Measurements from ENCODE around the gene DSCAM.

DSCAM gene

DNA sequence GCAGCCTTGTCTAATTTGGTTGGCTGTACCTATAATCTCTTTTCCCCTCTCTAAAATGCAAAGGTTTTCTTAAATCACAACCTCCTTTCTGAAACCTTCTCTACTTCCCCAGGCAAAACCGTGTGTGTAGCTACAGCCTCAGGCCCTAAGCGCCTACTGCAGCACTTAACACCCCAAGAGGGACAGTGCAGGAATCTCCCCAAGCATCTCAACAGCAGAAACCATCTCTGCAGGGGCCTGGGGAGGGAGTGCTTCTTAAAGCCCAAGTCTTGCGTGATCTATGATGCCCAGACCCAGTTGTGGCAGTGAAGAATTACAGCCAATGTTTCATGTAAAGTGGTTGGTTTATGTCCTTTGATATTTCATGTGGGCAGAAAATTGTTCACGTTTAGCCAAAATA is 159.3 kb downstream of the DSCAM start:
- no peak overlapping the region for H3K4me3 ChIP-seq (replicated peaks; ENCODE audit: low read depth, low read length)
- DNase-seq (ENCODE audit: low read depth) = no peak
- TF ChIP-seq, protein P1, sequence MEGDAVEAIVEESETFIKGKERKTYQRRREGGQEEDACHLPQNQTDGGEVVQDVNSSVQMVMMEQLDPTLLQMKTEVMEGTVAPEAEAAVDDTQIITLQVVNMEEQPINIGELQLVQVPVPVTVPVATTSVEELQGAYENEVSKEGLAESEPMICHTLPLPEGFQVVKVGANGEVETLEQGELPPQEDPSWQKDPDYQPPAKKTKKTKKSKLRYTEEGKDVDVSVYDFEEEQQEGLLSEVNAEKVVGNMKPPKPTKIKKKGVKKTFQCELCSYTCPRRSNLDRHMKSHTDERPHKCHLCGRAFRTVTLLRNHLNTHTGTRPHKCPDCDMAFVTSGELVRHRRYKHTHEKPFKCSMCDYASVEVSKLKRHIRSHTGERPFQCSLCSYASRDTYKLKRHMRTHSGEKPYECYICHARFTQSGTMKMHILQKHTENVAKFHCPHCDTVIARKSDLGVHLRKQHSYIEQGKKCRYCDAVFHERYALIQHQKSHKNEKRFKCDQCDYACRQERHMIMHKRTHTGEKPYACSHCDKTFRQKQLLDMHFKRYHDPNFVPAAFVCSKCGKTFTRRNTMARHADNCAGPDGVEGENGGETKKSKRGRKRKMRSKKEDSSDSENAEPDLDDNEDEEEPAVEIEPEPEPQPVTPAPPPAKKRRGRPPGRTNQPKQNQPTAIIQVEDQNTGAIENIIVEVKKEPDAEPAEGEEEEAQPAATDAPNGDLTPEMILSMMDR (IDR thresholded peaks at IDR 0.05; ENCODE audit: low read length, missing control alignments) = no peak

- TF ChIP-seq, protein P1 (IDR thresholded peaks at IDR 0.05; ENCODE audit: low read length, missing control alignments) = no peak
- no peak for DNase-seq (ENCODE audit: low read depth)
- no peak overlapping the region for H3K4me3 ChIP-seq (replicated peaks; ENCODE audit: low read depth, low read length)
Measured at GRCh38 chr21:40686526-40686925, 160.4 kb downstream of the DSCAM start.

- H3K4me3 ChIP-seq (replicated peaks; ENCODE audit: low read depth, low read length) = no peak overlapping the region
- TF ChIP-seq, protein P1 (IDR thresholded peaks at IDR 0.05; ENCODE audit: low read length, missing control alignments) = no peak
- DNase-seq (ENCODE audit: low read depth) = no peak
Measured at GRCh38 chr21:40685141-40685540, 161.8 kb downstream of the DSCAM start.

DNA sequence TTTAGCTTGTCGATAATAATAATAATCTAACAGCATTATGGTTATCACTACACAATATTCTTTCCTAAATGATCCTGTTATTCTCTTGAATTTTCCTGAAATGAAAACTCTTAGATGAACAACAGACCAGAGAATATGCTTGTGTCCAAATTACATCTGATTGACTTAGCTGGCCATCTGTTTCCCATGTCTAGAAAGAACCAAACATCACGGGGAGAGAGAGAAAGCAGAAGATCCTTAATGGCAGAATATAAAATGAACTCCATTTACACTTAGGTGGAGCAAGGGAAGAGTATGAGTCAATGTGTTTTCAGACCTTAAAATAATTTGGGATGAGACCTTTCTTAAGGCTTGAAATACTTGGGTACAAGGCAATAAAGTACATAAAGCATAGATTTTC is 162.2 kb downstream of the DSCAM start:
- H3K4me3 ChIP-seq (replicated peaks; ENCODE audit: low read depth, low read length) = no peak overlapping the region
- TF ChIP-seq, protein P1 (IDR thresholded peaks at IDR 0.05; ENCODE audit: low read length, missing control alignments) = no peak
- DNase-seq (ENCODE audit: low read depth) = no peak

GRCh38 chr21:40683349-40683748 is 163.6 kb downstream of the DSCAM start:
- no peak for DNase-seq (ENCODE audit: low read depth)
- TF ChIP-seq, protein P1 (IDR thresholded peaks at IDR 0.05; ENCODE audit: low read length, missing control alignments) = no peak
- H3K4me3 ChIP-seq (replicated peaks; ENCODE audit: low read depth, low read length) = no peak overlapping the region

GRCh38 chr21:40681164-40681859 is 165.6 kb downstream of the DSCAM start:
- H3K4me3 ChIP-seq (replicated peaks; ENCODE audit: low read depth, low read length) = no peak overlapping the region
- no peak for DNase-seq (ENCODE audit: low read depth)
- TF ChIP-seq, protein P1 (IDR thresholded peaks at IDR 0.05; ENCODE audit: low read length, missing control alignments) = no peak

DNA sequence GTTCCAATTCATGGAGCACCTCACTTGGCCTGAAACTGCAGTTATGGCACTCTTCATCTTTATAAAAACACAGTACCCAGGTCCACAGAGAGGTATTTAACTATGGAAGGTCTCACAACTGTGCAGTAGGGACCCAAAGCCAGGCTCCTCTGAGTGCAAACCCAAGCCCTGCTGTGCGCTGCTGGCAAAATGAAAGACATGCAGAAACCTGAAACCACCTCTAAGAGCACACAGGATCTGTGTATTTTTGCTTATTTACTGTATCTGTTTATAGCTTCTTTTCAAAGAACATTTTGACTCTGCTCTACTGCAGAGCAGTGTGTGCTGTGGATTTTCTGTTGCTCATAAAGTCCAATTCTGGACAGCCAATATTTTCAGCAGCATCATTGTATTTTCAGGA is 166.6 kb downstream of the DSCAM start:
- TF ChIP-seq, protein P1 (IDR thresholded peaks at IDR 0.05; ENCODE audit: low read length, missing control alignments) = no peak
- no peak overlapping the region for H3K4me3 ChIP-seq (replicated peaks; ENCODE audit: low read depth, low read length)
- DNase-seq (ENCODE audit: low read depth) = no peak
